HepG2 (cell line): ENCODE data around the gene HSP90AA1. TPM values are rescaled to one million over a fixed set of nuclear protein-coding genes. Genes with fewer than 3 reads are reported as not detected.

Experiments
- ATAC-seq: fragments of 200-7000 bp; cut with Tn5 transposase; 3 replicates; pipeline ENCODE4 v1.9.1; 2020; ENCODE audit warnings: mild to moderate bottlenecking, moderate library complexity
- BruUV-seq: library from RNA; stranded (reverse); fragments of 400-500 nt; replicated peaks from 2 replicates; lab custom pipeline; 2021; lab: Mats Ljungman, UMichigan
- CTCF ChIA-PET: fragments of 300-600 bp; formaldehyde crosslinking; extraction: SDS; loops from one replicate; lab custom pipeline; 2021; ENCODE audit warnings: low total read pairs, inconsistent platforms, low intra/inter-chr PET ratio; lab: Yijun Ruan, JAX
- POLR2A ChIA-PET: fragments of 350-600 bp; sonication (Branson Sonifier 250); formaldehyde crosslinking; loops from one replicate; lab custom pipeline; 2020; ENCODE audit warnings: antibody characterized with exemption, inconsistent platforms; lab: Yijun Ruan, JAX
- DNase-seq: peaks from one replicate; pipeline ENCODE4 v3.0.0-alpha.2; 2015; ENCODE audit warnings: low spot score
- FAIRE-seq: peaks from 3 replicates; lab custom pipeline; 2011; peaks lifted over from hg19 to GRCh38; lab: Jason Lieb, UNC
- H2AFZ ChIP-seq: one replicate; pipeline ENCODE4 v1.6.1; 2011; ENCODE audit warnings: low read length, inconsistent platforms
- H3K27ac ChIP-seq: fragments of 300-600 bp; 3 replicates; pipeline ENCODE4 v1.8.0; 2011; ENCODE audit warnings: mixed run types, mild to moderate bottlenecking, mixed read lengths, low read length, inconsistent platforms; ENCODE audit not compliant: insufficient read depth; ENCODE audit errors: extremely low read length
- H3K27me3 ChIP-seq, 2 experiments: fragments of 200-600 bp in 1 of 2; 2 replicates in 1 of 2; 3 replicates in 1 of 2; pipeline versions ENCODE4 v1.6.0 to v1.8.0; 2011; ENCODE audit warnings: low read length in 2 of 2, mild to moderate bottlenecking in 2 of 2, moderate library complexity in 2 of 2, inconsistent platforms in 1 of 2; ENCODE audit not compliant: insufficient read depth in 2 of 2, control insufficient read depth in 1 of 2
- H3K36me3 ChIP-seq, 2 experiments: fragments of 200-600 bp in 1 of 2; replicated peaks in 1 of 2; 2 replicates in 1 of 2; 3 replicates in 1 of 2; pipeline versions ENCODE4 v1.5.1 to v1.8.0; 2011; ENCODE audit warnings: low read length in 2 of 2, inconsistent platforms in 1 of 2; ENCODE audit not compliant: insufficient read depth in 2 of 2, control insufficient read depth in 1 of 2
- H3K4me1 ChIP-seq: 2 replicates; pipeline ENCODE4 v1.5.1; 2012; ENCODE audit warnings: low read length, inconsistent platforms; ENCODE audit not compliant: insufficient read depth
- H3K4me2 ChIP-seq: 2 replicates; pipeline ENCODE4 v1.6.0; 2011; ENCODE audit warnings: low read depth, low read length, inconsistent platforms
- H3K4me3 ChIP-seq, 3 experiments: fragments of 200-600 bp in 1 of 3; sonication (generic), shearing (Covaris generic) in 1 of 3; replicated peaks in 1 of 3; 2 replicates each; pipeline ENCODE4 v1.5.1; 2011 to 2016; ENCODE audit warnings: low read length in 3 of 3, inconsistent platforms in 2 of 3, low read depth in 2 of 3, mild to moderate bottlenecking in 2 of 3, control low read depth in 1 of 3, mixed read lengths in 1 of 3; ENCODE audit not compliant: insufficient read depth in 1 of 3
- H3K79me2 ChIP-seq: one replicate; pipeline ENCODE4 v1.6.1; 2011; ENCODE audit warnings: low read length, inconsistent platforms; ENCODE audit not compliant: insufficient read depth
- H3K9ac ChIP-seq: 2 replicates; pipeline ENCODE4 v1.6.0; 2011; ENCODE audit warnings: mild to moderate bottlenecking, low read depth, low read length, inconsistent platforms; ENCODE audit not compliant: insufficient read depth
- H3K9me3 ChIP-seq: 2 replicates; pipeline ENCODE4 v1.5.1; 2012; ENCODE audit warnings: mild to moderate bottlenecking, low read length
- H4K20me1 ChIP-seq: 2 replicates; pipeline ENCODE4 v1.6.0; 2011; ENCODE audit warnings: inconsistent platforms, mild to moderate bottlenecking, low read length, moderate library complexity; ENCODE audit not compliant: insufficient read depth
- EZH2 ChIP-seq: conservative IDR thresholded peaks from 2 replicates; pipeline ENCODE4 v1.6.1; 2012; ENCODE audit warnings: mild to moderate bottlenecking, low read depth, low read length, moderate library complexity
- ISL2 ChIP-seq: sonication (generic); formaldehyde crosslinking; IDR thresholded peaks from 2 replicates; pipeline ENCODE4 v1.5.0; 2020; ENCODE audit warnings: missing genetic modification reagents
- PHF20 ChIP-seq: sonication (generic); formaldehyde crosslinking; IDR thresholded peaks from 2 replicates; pipeline ENCODE4 v1.5.0; 2020; ENCODE audit warnings: mild to moderate bottlenecking, missing genetic modification reagents
- SMARCE1 ChIP-seq: fragments of 450-650 bp; IDR thresholded peaks from 2 replicates; pipeline ENCODE4 v1.6.1; 2017; ENCODE audit warnings: borderline replicate concordance
- ZNF7 ChIP-seq: IDR thresholded peaks from 2 replicates; pipeline ENCODE4 v1.6.1; 2016; ENCODE audit warnings: missing biosample characterization, missing genetic modification reagents
- WGBS: methylation state at CpG from one replicate; pipeline ENCODE4 v1.1.6; 2017; ENCODE audit warnings: low lambda C conversion rate; 5-methylcytosine and 5-hydroxymethylcytosine counted together
- in situ Hi-C: cut with HindIII; loops from 2 replicates; pipeline ENCODE4 v1.10.0; 2017; ENCODE audit warnings: low pct_unique_long_range_greater_than_20kb; ENCODE audit not compliant: extremely low pct_ligation_motif_present
- intact Hi-C: fragments of 100-400 bp; cut with micrococcal nuclease; formaldehyde crosslinking; loops from one replicate; pipeline ENCODE4 v1.10.0; 2022; ENCODE audit not compliant: unreplicated experiment
- polyA plus RNA-seq, 8 experiments: library from polyadenylated mRNA; depleted of rRNA in 3 of 8; stranded (reverse) in 7 of 8; unstranded in 1 of 8; fragments of >200 nt; fragmentation: Illumina TruSeq in 4 of 8; extraction: Trizol in 4 of 8; gene quantifications; 2 replicates each; pipeline versions ENCODE4 v1.2.1 to v1.2.3, GENCODE V29; 2011 to 2016; ENCODE audit warnings: low read depth in 4 of 8, missing spikeins in 1 of 8, mixed read lengths in 1 of 8; ENCODE audit not compliant: insufficient read depth in 1 of 8
- total RNA-seq, 5 experiments: library from RNA; depleted of rRNA; stranded (reverse); fragments of >200 nt; fragmentation: Illumina TruSeq; extraction: Trizol; gene quantifications; 2 replicates each; pipeline ENCODE4 v1.2.3, GENCODE V29; 2016; ENCODE audit warnings: low read depth in 1 of 5
- TF ChIP-seq, protein P1 (sequence below), 2 experiments: sonication (generic) in 1 of 2; formaldehyde crosslinking in 1 of 2; IDR thresholded peaks; 2 replicates each; pipeline versions ENCODE4 v1.4.0 to v1.6.1; 2018 to 2020; ENCODE audit warnings: missing genetic modification reagents in 2 of 2, borderline replicate concordance in 1 of 2, low read depth in 1 of 2, mild to moderate bottlenecking in 1 of 2, missing biosample characterization in 1 of 2

The HSP90AA1 gene
- total and polyA plus RNA-seq, 2 of the 13 experiments (the other 11 are each of a cell fraction or from before 2014, with no cell fraction given) = 262 to 636 TPM

DNA sequence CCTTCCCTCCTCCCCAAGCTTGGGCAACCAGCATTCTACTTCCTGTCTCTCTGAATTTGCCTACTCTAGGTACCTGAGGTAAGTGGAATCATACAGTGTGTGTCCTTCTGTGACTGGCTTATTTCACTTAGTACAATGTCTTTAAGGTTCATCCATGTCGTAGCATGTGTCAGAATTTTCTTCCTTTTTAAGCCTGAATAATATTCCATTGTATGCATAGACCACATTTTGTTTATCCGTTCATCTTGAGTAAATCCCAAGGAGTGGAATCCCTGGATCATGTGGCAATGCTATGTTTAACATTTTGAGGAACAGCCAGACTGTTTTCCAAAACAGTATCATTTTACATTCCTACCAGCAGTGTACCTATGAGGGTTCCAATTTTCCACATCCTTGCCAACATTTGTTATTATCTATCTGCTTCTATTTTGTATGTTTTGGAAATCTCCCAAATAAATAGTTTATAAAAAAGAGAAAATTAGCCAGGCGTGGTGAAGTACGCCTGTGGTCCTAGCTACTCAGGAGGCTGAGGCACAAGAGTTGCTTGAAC lies 12.4 kb downstream of the HSP90AA1 start:
- CTCF ChIA-PET = no interaction called here
- no peaks in the 10 kb centered on the region for H3K27me3 ChIP-seq
- BruUV-seq = no TSS peak
- intact Hi-C loops = no loop called here
- no peak overlapping the region for H3K4me3 ChIP-seq
- peaks cover 13% of the 10 kb centered on the region; the same call in 1 of the 2 replicates for H3K4me1 ChIP-seq
- 82% methylated on average over 4 of the region's 4 CpGs for WGBS
- H3K4me2 ChIP-seq = no peak overlapping the region
- no peaks in the 10 kb centered on the region for H3K9me3 ChIP-seq
- no peak overlapping the region for H3K27ac ChIP-seq
- no peak overlapping the region for H2AFZ ChIP-seq
- H3K9ac ChIP-seq = no peak overlapping the region
- TF ChIP-seq, protein P1, sequence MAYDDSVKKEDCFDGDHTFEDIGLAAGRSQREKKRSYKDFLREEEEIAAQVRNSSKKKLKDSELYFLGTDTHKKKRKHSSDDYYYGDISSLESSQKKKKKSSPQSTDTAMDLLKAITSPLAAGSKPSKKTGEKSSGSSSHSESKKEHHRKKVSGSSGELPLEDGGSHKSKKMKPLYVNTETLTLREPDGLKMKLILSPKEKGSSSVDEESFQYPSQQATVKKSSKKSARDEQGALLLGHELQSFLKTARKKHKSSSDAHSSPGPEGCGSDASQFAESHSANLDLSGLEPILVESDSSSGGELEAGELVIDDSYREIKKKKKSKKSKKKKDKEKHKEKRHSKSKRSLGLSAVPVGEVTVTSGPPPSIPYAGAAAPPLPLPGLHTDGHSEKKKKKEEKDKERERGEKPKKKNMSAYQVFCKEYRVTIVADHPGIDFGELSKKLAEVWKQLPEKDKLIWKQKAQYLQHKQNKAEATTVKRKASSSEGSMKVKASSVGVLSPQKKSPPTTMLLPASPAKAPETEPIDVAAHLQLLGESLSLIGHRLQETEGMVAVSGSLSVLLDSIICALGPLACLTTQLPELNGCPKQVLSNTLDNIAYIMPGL (CRISPR knock-in tag; IDR thresholded peaks at IDR 0.05; ENCODE audit: borderline replicate concordance in 1 of 2, low read depth in 1 of 2) = no peak
- TF ChIP-seq ZNF7 (CRISPR knock-in tag) = peak; percentile 74
- no peak for TF ChIP-seq SMARCE1
- TF ChIP-seq EZH2 = no peak
- TF ChIP-seq PHF20 (CRISPR knock-in tag) = no peak
- no peak for TF ChIP-seq ISL2 (CRISPR knock-in tag)
- TF ChIP-seq, all 625 proteins: peak for 1
- Histone ChIP-seq H3K79me2 (no peaks in the 10 kb centered on the region), H4K20me1 (no peaks in the 10 kb centered on the region), H3K36me3 (peaks cover under 1 to 3% of the 10 kb centered on the region in 2 experiments; a peak in 2 of 5 replicates)
- no peak for DNase-seq
- FAIRE-seq = no peak
- in situ Hi-C loops = loop anchor here (10.0 kb wide), 1 partner anchor 240 kb away; the partner anchor contains the start of gene ZNF839
- POLR2A ChIA-PET = interaction anchor here (1.1 kb wide), 1 partner anchor 16 kb away, joined by 3 read pairs; no protein-coding TSS in a partner anchor
- ATAC-seq = no peak
